ENCODE data around the gene ELFN1. TPM values are rescaled to one million over a fixed set of nuclear protein-coding genes. Genes with fewer than 3 reads are reported as not detected.

The ELFN1 gene
- total and polyA plus RNA-seq, 9 of the 15 experiments (the other 6 are each of a cell fraction or from before 2014, with no cell fraction given) = 0.04 to 0.64 (median 0.18) TPM; not detected in 2

DNA sequence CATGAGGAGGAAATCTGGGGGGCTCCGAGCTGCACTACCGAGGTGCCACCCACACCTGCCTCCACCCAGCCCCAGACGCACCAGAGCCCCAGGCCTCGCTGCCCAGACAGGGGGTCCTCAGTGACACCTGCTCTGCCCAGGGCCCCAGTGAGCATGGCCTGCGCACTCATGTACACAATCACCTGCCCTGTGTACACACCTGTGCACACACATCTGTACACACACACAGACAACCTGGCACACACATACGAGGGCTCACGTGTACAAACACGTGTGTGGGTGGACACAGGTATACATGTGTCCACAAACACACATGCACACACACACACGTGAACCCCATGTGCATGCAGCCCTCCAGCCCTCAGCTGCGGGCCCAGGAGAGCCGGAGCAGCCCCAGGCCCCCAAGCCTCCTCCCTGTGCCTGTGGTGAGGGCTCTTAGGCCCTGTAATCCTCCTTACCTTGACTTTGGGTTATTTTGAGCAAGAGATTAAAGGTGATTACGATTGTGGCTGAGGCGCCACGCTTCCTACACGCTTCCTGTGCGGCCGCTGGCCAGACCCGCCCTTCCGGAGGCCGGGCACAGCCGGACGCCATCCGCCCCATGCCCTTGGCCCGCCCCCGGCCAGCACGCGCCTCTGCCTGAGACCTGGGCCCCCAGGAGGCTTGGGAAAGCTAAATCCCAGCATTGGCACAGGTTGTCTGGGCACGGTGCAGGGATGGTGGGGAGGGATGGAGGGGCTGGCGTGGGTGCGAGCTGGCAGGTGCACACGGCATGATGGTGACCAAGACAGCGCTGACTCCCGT is 71.9 kb downstream of the ELFN1 start (continued):
- TF ChIP-seq REST (IDR thresholded peaks at IDR 0.05; ENCODE audit: borderline replicate concordance) (no peak), REST (CRISPR knock-in tag; IDR thresholded peaks at IDR 0.05; ENCODE audit: low read depth) (no peak), CHCHD3 (CRISPR knock-in tag; IDR thresholded peaks at IDR 0.05) (no peak), NR1H2 (CRISPR knock-in tag; IDR thresholded peaks at IDR 0.05) (peak; percentile 82; the same call in 1 of the 2 replicates), BCOR (IDR thresholded peaks at IDR 0.05) (no peak), U2AF2 (optimal IDR thresholded peaks at IDR 0.05; ENCODE audit: low read depth, low read length) (no peak), ZNF282 (CRISPR knock-in tag; IDR thresholded peaks at IDR 0.05) (no peak), ZNF174 (CRISPR knock-in tag; IDR thresholded peaks at IDR 0.05) (no peak), ETV6 (IDR thresholded peaks at IDR 0.05; ENCODE audit: borderline replicate concordance in 1 of 2, low read depth in 2 of 2, low read length in 1 of 2) (no peak), ETV6 (CRISPR knock-in tag; IDR thresholded peaks at IDR 0.05; ENCODE audit: borderline replicate concordance) (no peak), ZNF175 (CRISPR knock-in tag; IDR thresholded peaks at IDR 0.05; ENCODE audit: low read depth) (no peak), ZNF644 (tag; IDR thresholded peaks at IDR 0.05; ENCODE audit: low read depth) (no peak), PRPF4 (IDR thresholded peaks at IDR 0.05; ENCODE audit: insufficient read depth, low read depth, low read length, poor library complexity, severe bottlenecking) (no peak), ZNF766 (CRISPR knock-in tag; conservative IDR thresholded peaks at IDR 0.05) (no peak), ZNF77 (CRISPR knock-in tag; IDR thresholded peaks at IDR 0.05) (no peak)
- TF ChIP-seq, protein P1, sequence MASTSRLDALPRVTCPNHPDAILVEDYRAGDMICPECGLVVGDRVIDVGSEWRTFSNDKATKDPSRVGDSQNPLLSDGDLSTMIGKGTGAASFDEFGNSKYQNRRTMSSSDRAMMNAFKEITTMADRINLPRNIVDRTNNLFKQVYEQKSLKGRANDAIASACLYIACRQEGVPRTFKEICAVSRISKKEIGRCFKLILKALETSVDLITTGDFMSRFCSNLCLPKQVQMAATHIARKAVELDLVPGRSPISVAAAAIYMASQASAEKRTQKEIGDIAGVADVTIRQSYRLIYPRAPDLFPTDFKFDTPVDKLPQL (IDR thresholded peaks at IDR 0.05; ENCODE audit: extremely low read depth, insufficient read length) = no peak
- TF ChIP-seq, protein P2, sequence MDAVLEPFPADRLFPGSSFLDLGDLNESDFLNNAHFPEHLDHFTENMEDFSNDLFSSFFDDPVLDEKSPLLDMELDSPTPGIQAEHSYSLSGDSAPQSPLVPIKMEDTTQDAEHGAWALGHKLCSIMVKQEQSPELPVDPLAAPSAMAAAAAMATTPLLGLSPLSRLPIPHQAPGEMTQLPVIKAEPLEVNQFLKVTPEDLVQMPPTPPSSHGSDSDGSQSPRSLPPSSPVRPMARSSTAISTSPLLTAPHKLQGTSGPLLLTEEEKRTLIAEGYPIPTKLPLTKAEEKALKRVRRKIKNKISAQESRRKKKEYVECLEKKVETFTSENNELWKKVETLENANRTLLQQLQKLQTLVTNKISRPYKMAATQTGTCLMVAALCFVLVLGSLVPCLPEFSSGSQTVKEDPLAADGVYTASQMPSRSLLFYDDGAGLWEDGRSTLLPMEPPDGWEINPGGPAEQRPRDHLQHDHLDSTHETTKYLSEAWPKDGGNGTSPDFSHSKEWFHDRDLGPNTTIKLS (IDR thresholded peaks at IDR 0.05; ENCODE audit: borderline replicate concordance, low read depth) = peak; percentile 33; the same call in 1 of the 2 replicates
